ENCODE measurements around the gene RERE.

DNA sequence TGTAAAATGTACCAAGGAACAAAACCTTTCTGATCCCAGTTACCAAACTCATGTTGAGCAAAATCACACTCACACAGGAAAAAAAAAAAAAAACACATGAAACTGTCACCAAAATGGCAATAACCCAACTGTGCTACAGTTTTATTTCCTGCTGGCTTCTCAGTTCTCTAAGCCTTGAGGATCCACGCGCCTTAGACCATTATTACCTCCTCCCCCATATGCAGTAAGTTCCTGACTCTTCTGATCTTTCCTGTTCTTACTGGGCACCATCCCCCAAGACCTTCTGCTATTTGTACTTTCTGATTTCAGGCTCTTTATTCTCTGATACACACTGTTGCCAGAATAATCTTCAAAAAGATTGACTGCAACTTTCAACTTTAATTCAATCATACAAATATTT, 419.9 kb downstream of the RERE start:
- no peak for TF ChIP-seq POLR2AphosphoS5 (IDR thresholded peaks at IDR 0.05; ENCODE audit: borderline replicate concordance, low read depth, low read length)
- TF ChIP-seq EZH2 (IDR thresholded peaks at IDR 0.05), result no peak

Data from SK-N-MC (cell line).